ENCODE data around the gene ANO6.

Gene ANO6

DNA sequence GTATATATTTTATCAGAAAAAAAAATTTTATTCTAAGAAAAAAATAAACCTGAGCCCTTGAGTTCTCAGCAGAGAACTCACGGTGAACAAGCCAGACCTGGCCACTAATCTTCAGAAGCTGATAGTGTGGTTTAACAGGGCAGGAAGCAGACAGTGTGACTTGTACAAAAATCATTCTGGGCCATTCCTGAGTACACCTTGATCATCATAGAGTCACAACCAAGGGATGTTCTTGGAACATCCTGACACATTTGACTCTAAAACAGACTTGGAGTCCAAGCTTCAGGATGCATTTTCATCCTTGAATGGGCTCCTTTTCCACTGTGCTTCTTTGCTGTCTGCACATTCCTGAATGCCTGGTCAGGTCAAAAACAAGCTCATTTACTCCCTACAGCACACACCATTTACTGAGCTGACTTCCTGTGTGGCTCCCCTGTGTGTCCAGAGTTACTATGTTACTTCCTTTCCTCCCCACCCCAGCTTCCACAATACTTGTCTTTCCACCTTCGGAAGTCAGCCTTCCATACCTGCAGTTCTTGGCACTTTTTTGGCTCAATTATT, 112.0 kb downstream of the ANO6 start:
- Histone ChIP-seq H3K4me1 (ENCODE audit: control insufficient read depth, insufficient read depth, low read length) (peaks cover 36% of the 10 kb centered on the region), H3K9me3 (ENCODE audit: control insufficient read depth, low read length) (no peaks in the 10 kb centered on the region), H3K9ac (ENCODE audit: low read length) (no peak overlapping the region), H3K27me3 (replicated peaks; ENCODE audit: control insufficient read depth, insufficient read depth, low read length) (no peaks in the 10 kb centered on the region), H3K36me3 (ENCODE audit: control insufficient read depth, insufficient read depth, low read length, severe bottlenecking) (peaks cover 33% of the 10 kb centered on the region), H3K4me3 (ENCODE audit: low read length) (no peak overlapping the region)
- DNase-seq (ENCODE audit: low read depth): no peak

DNA sequence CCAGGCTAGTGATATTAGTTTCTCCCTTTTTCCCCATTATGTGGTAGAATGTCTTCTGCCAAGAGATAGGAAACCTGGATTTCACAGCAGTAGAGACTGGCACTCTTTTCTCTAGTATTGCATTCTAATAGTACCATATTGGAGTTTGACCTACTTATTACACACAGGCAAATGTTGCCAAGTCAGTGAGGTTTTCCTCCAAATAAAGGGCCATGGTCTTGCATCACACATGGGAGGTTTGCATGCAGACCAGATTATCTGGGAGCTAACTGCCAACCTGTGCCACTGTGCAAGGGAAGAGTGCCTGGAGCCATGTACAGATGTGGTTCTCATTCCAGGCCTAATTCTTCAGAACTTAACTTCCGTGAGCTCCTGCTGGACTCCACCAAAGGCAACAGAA, 113.3 kb downstream of the ANO6 start:
- DNase-seq (ENCODE audit: low read depth): peak; percentile 68
- Histone ChIP-seq H3K4me1 (ENCODE audit: control insufficient read depth, insufficient read depth, low read length) (peaks cover 34% of the 10 kb centered on the region), H3K36me3 (ENCODE audit: control insufficient read depth, insufficient read depth, low read length, severe bottlenecking) (peaks cover 41% of the 10 kb centered on the region), H3K27me3 (replicated peaks; ENCODE audit: control insufficient read depth, insufficient read depth, low read length) (no peaks in the 10 kb centered on the region), H3K9me3 (ENCODE audit: control insufficient read depth, low read length) (no peaks in the 10 kb centered on the region), H3K4me3 (ENCODE audit: low read length) (no peak overlapping the region), H3K9ac (ENCODE audit: low read length) (no peak overlapping the region)

- H3K27me3 ChIP-seq (replicated peaks; ENCODE audit: control insufficient read depth, insufficient read depth, low read length): no peaks in the 10 kb centered on the region
- H3K9me3 ChIP-seq (ENCODE audit: control insufficient read depth, low read length): no peaks in the 10 kb centered on the region
- no peak overlapping the region for H3K9ac ChIP-seq (ENCODE audit: low read length)
- no peak overlapping the region for H3K4me3 ChIP-seq (ENCODE audit: low read length)
- H3K36me3 ChIP-seq (ENCODE audit: control insufficient read depth, insufficient read depth, low read length, severe bottlenecking): peaks cover 44% of the 10 kb centered on the region
- DNase-seq (ENCODE audit: low read depth): no peak
- H3K4me1 ChIP-seq (ENCODE audit: control insufficient read depth, insufficient read depth, low read length): peaks cover 29% of the 10 kb centered on the region
These were observed 113.8 kb downstream of the ANO6 start for GRCh38 chr12:45329702-45330101.

- no peak overlapping the region for H3K9ac ChIP-seq (ENCODE audit: low read length)
- peak; percentile 66 for DNase-seq (ENCODE audit: low read depth)
- H3K27me3 ChIP-seq (replicated peaks; ENCODE audit: control insufficient read depth, insufficient read depth, low read length): no peaks in the 10 kb centered on the region
- peaks cover 28% of the 10 kb centered on the region for H3K4me1 ChIP-seq (ENCODE audit: control insufficient read depth, insufficient read depth, low read length)
- H3K4me3 ChIP-seq (ENCODE audit: low read length): no peak overlapping the region
- no peaks in the 10 kb centered on the region for H3K9me3 ChIP-seq (ENCODE audit: control insufficient read depth, low read length)
- H3K36me3 ChIP-seq (ENCODE audit: control insufficient read depth, insufficient read depth, low read length, severe bottlenecking): peaks cover 36% of the 10 kb centered on the region
These were observed 115.7 kb downstream of the ANO6 start for GRCh38 chr12:45331552-45331951.

DNA sequence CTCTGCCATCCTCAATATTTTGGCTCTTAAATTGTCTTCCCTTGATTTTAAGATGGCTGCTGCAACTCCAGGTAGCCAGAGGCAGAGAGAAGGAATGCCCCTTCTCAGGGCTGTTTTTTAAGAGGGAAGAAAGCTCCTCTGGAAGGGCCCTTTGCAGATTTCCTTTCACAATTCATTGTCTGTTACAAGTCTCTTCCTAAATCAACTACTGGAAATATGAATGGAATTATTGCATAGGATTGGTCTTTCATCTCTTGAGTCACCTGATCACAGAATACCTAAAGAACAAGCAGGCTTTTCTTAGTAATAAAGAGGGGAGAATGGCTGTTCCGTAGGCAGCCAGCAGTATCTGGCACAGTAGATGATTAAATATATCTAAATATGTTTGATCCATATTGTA, 118.5 kb downstream of the ANO6 start:
- H3K4me1 ChIP-seq (ENCODE audit: control insufficient read depth, insufficient read depth, low read length): peaks cover 31% of the 10 kb centered on the region
- no peaks in the 10 kb centered on the region for H3K9me3 ChIP-seq (ENCODE audit: control insufficient read depth, low read length)
- H3K9ac ChIP-seq (ENCODE audit: low read length): no peak overlapping the region
- H3K27me3 ChIP-seq (replicated peaks; ENCODE audit: control insufficient read depth, insufficient read depth, low read length): no peaks in the 10 kb centered on the region
- peaks cover 40% of the 10 kb centered on the region for H3K36me3 ChIP-seq (ENCODE audit: control insufficient read depth, insufficient read depth, low read length, severe bottlenecking)
- H3K4me3 ChIP-seq (ENCODE audit: low read length): no peak overlapping the region
- DNase-seq (ENCODE audit: low read depth): no peak

DNA sequence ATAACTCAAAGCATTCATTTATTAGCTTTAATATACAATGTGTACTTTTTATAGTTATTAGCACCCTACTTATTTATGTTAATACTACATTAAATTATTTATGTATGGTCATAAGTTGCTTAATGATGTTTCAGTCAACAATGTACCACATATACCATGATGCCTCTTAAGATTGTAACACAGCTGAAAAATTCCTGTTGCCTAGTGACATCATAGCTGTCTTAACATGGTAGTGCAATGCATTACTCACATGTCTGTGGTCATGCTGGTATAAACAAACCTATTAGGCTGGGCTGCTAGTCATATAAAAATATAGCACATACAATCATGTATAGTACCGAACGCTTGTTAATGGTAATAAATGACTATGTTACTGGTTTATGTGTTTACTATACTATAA, 120.4 kb downstream of the ANO6 start:
- peaks cover 45% of the 10 kb centered on the region for H3K36me3 ChIP-seq (ENCODE audit: control insufficient read depth, insufficient read depth, low read length, severe bottlenecking)
- peaks cover 20% of the 10 kb centered on the region for H3K4me1 ChIP-seq (ENCODE audit: control insufficient read depth, insufficient read depth, low read length)
- H3K9ac ChIP-seq (ENCODE audit: low read length): no peak overlapping the region
- H3K27me3 ChIP-seq (replicated peaks; ENCODE audit: control insufficient read depth, insufficient read depth, low read length): no peaks in the 10 kb centered on the region
- peak; percentile 86 for DNase-seq (ENCODE audit: low read depth)
- no peak overlapping the region for H3K4me3 ChIP-seq (ENCODE audit: low read length)
- H3K9me3 ChIP-seq (ENCODE audit: control insufficient read depth, low read length): no peaks in the 10 kb centered on the region

- peaks cover 43% of the 10 kb centered on the region for H3K36me3 ChIP-seq (ENCODE audit: control insufficient read depth, insufficient read depth, low read length, severe bottlenecking)
- H3K27me3 ChIP-seq (replicated peaks; ENCODE audit: control insufficient read depth, insufficient read depth, low read length): no peaks in the 10 kb centered on the region
- no peaks in the 10 kb centered on the region for H3K9me3 ChIP-seq (ENCODE audit: control insufficient read depth, low read length)
- no peak overlapping the region for H3K4me3 ChIP-seq (ENCODE audit: low read length)
- H3K4me1 ChIP-seq (ENCODE audit: control insufficient read depth, insufficient read depth, low read length): peaks cover 14% of the 10 kb centered on the region
- DNase-seq (ENCODE audit: low read depth): peak; percentile 76
- no peak overlapping the region for H3K9ac ChIP-seq (ENCODE audit: low read length)
These were observed 121.1 kb downstream of the ANO6 start for GRCh38 chr12:45336762-45337596.

GRCh38 chr12:45337835-45338234, 121.9 kb downstream of the ANO6 start:
- no peak overlapping the region for H3K4me3 ChIP-seq (ENCODE audit: low read length)
- H3K36me3 ChIP-seq (ENCODE audit: control insufficient read depth, insufficient read depth, low read length, severe bottlenecking): peaks cover 35% of the 10 kb centered on the region

GRCh38 chr12:45338272-45338671, 122.4 kb downstream of the ANO6 start:
- Histone ChIP-seq H3K36me3 (ENCODE audit: control insufficient read depth, insufficient read depth, low read length, severe bottlenecking) (peaks cover 34% of the 10 kb centered on the region), H3K4me3 (ENCODE audit: low read length) (no peak overlapping the region), H3K27me3 (replicated peaks; ENCODE audit: control insufficient read depth, insufficient read depth, low read length) (no peaks in the 10 kb centered on the region), H3K9me3 (ENCODE audit: control insufficient read depth, low read length) (no peaks in the 10 kb centered on the region), H3K9ac (ENCODE audit: low read length) (no peak overlapping the region), H3K4me1 (ENCODE audit: control insufficient read depth, insufficient read depth, low read length) (peaks cover 19% of the 10 kb centered on the region)
- DNase-seq (ENCODE audit: low read depth): no peak

More at GRCh38 chr12:45337835-45338234, 121.9 kb downstream of the ANO6 start:
- Histone ChIP-seq H3K27me3 (replicated peaks; ENCODE audit: control insufficient read depth, insufficient read depth, low read length) (no peaks in the 10 kb centered on the region), H3K9me3 (ENCODE audit: control insufficient read depth, low read length) (no peaks in the 10 kb centered on the region), H3K9ac (ENCODE audit: low read length) (no peak overlapping the region), H3K4me1 (ENCODE audit: control insufficient read depth, insufficient read depth, low read length) (peaks cover 15% of the 10 kb centered on the region)
- DNase-seq (ENCODE audit: low read depth): no peak

- Histone ChIP-seq H3K9ac (ENCODE audit: low read length) (no peak overlapping the region), H3K9me3 (ENCODE audit: control insufficient read depth, low read length) (no peaks in the 10 kb centered on the region), H3K36me3 (ENCODE audit: control insufficient read depth, insufficient read depth, low read length, severe bottlenecking) (peaks cover 34% of the 10 kb centered on the region), H3K4me1 (ENCODE audit: control insufficient read depth, insufficient read depth, low read length) (peaks cover 25% of the 10 kb centered on the region), H3K27me3 (replicated peaks; ENCODE audit: control insufficient read depth, insufficient read depth, low read length) (no peaks in the 10 kb centered on the region), H3K4me3 (ENCODE audit: low read length) (no peak overlapping the region)
- no peak for DNase-seq (ENCODE audit: low read depth)
These were observed 123.1 kb downstream of the ANO6 start for GRCh38 chr12:45339035-45339434.

GRCh38 chr12:45342171-45342570, 126.3 kb downstream of the ANO6 start:
- no peak for DNase-seq (ENCODE audit: low read depth)
- H3K9me3 ChIP-seq (ENCODE audit: control insufficient read depth, low read length): no peaks in the 10 kb centered on the region
- no peaks in the 10 kb centered on the region for H3K27me3 ChIP-seq (replicated peaks; ENCODE audit: control insufficient read depth, insufficient read depth, low read length)
- peaks cover 40% of the 10 kb centered on the region for H3K36me3 ChIP-seq (ENCODE audit: control insufficient read depth, insufficient read depth, low read length, severe bottlenecking)
- H3K9ac ChIP-seq (ENCODE audit: low read length): no peak overlapping the region
- H3K4me3 ChIP-seq (ENCODE audit: low read length): no peak overlapping the region
- H3K4me1 ChIP-seq (ENCODE audit: control insufficient read depth, insufficient read depth, low read length): peaks cover 24% of the 10 kb centered on the region
